DOHH2 (cell line): ENCODE data around the gene MED31.

Experiments
- H3F3A ChIP-seq: fragments of 200-600 bp; sonication (generic), shearing (Covaris generic); 2 replicates; pipeline ENCODE4 v1.6.0; 2016; ENCODE audit warnings: antibody characterized with exemption, mild to moderate bottlenecking; ENCODE audit not compliant: control insufficient read depth, insufficient read depth
- H3K27ac ChIP-seq: fragments of 200-600 bp; sonication (generic); 2 replicates; pipeline ENCODE4 v1.5.1; 2014; ENCODE audit warnings: low read depth, mild to moderate bottlenecking, low read length, moderate library complexity
- H3K27me3 ChIP-seq: fragments of 200-600 bp; sonication (generic); 2 replicates; pipeline ENCODE4 v1.6.1; 2014; ENCODE audit warnings: mild to moderate bottlenecking, low read length, mixed read lengths; ENCODE audit not compliant: control insufficient read depth
- H3K36me3 ChIP-seq: fragments of 200-600 bp; sonication (generic); 2 replicates; pipeline ENCODE4 v1.6.1; 2014; ENCODE audit warnings: mild to moderate bottlenecking, low read length, moderate library complexity, mixed read lengths; ENCODE audit not compliant: control insufficient read depth
- H3K4me1 ChIP-seq: fragments of 200-600 bp; sonication (generic); 2 replicates; pipeline ENCODE4 v1.6.1; 2014; ENCODE audit warnings: mild to moderate bottlenecking, low read length, mixed read lengths; ENCODE audit not compliant: control insufficient read depth
- H3K4me2 ChIP-seq: fragments of 200-600 bp; sonication (generic); 2 replicates; pipeline ENCODE4 v1.6.0; 2014; ENCODE audit warnings: mild to moderate bottlenecking, low read length, moderate library complexity
- H3K4me3 ChIP-seq: fragments of 200-600 bp; sonication (generic); 2 replicates; pipeline ENCODE4 v1.5.1; 2014; ENCODE audit warnings: mild to moderate bottlenecking, low read length, mixed read lengths
- H3K79me2 ChIP-seq: fragments of 200-600 bp; sonication (generic); 2 replicates; pipeline ENCODE4 v1.6.1; 2014; ENCODE audit warnings: mild to moderate bottlenecking, low read length, mixed read lengths; ENCODE audit not compliant: control insufficient read depth
- H3K9me2 ChIP-seq: fragments of 200-600 bp; sonication (generic); replicated peaks from 2 replicates; pipeline ENCODE4 v1.6.1; 2014; ENCODE audit warnings: mild to moderate bottlenecking, low read length, mixed read lengths; ENCODE audit not compliant: control insufficient read depth
- H3K9me3 ChIP-seq: fragments of 200-600 bp; sonication (generic); 2 replicates; pipeline ENCODE4 v1.6.1; 2014; ENCODE audit warnings: antibody characterized with exemption, low read length, mixed read lengths; ENCODE audit not compliant: control insufficient read depth, insufficient read depth
- H4K20me1 ChIP-seq: fragments of 200-600 bp; sonication (generic); 2 replicates; pipeline ENCODE4 v1.6.0; 2014; ENCODE audit warnings: low read depth, mild to moderate bottlenecking, antibody characterized with exemption, low read length, moderate library complexity; ENCODE audit not compliant: control insufficient read depth, insufficient read depth
- EZH2phosphoT487 ChIP-seq: fragments of 200-600 bp; sonication (generic); IDR thresholded peaks from 2 replicates; pipeline ENCODE4 v1.6.1; 2017; ENCODE audit warnings: borderline replicate concordance, mild to moderate bottlenecking, antibody characterized with exemption, low read length, moderate library complexity, mixed read lengths
- TF ChIP-seq, protein P1 (sequence below): fragments of 200-600 bp; sonication (generic); IDR thresholded peaks from one replicate; pipeline ENCODE4 v1.5.1; 2014; ENCODE audit warnings: antibody characterized with exemption, mild to moderate bottlenecking, low read depth, low read length; ENCODE audit not compliant: poor library complexity, severe bottlenecking

Gene MED31

DNA sequence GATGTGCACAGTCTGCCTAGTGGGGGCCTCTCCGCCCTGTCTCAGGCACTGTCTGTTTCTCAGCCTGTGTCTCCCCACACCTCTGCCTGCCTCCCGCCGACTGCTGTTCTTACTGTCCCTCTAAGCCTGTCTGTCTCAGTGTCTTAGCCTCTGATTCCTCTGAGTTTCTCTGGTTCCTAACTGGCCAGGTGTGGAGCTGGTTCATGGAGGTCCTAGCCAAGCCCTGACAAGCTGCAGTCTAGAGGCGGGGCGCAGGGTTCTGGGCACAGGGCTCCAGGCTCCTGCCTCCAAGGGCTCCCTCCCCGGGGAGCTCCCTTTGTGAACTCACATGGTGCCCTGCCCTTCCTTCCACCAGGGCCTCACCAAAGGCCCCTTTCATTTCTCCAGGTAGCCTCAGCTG lies 19.6 kb upstream of the MED31 start:
- H3K9me3 ChIP-seq: no peaks in the 10 kb centered on the region
- H3K4me1 ChIP-seq: no peaks in the 10 kb centered on the region
- H3K4me3 ChIP-seq: no peak overlapping the region
- no peaks in the 10 kb centered on the region for H3K9me2 ChIP-seq
- no peaks in the 10 kb centered on the region for H3K27me3 ChIP-seq
- no peaks in the 10 kb centered on the region for H3K79me2 ChIP-seq
- no peaks in the 10 kb centered on the region for H3F3A ChIP-seq
- H3K36me3 ChIP-seq: no peaks in the 10 kb centered on the region
- no peak overlapping the region for H3K4me2 ChIP-seq
- H4K20me1 ChIP-seq: peaks cover 3% of the 10 kb centered on the region; the same call in 1 of the 2 replicates
- no peak overlapping the region for H3K27ac ChIP-seq
- TF ChIP-seq, protein P1, sequence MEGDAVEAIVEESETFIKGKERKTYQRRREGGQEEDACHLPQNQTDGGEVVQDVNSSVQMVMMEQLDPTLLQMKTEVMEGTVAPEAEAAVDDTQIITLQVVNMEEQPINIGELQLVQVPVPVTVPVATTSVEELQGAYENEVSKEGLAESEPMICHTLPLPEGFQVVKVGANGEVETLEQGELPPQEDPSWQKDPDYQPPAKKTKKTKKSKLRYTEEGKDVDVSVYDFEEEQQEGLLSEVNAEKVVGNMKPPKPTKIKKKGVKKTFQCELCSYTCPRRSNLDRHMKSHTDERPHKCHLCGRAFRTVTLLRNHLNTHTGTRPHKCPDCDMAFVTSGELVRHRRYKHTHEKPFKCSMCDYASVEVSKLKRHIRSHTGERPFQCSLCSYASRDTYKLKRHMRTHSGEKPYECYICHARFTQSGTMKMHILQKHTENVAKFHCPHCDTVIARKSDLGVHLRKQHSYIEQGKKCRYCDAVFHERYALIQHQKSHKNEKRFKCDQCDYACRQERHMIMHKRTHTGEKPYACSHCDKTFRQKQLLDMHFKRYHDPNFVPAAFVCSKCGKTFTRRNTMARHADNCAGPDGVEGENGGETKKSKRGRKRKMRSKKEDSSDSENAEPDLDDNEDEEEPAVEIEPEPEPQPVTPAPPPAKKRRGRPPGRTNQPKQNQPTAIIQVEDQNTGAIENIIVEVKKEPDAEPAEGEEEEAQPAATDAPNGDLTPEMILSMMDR: no peak
- TF ChIP-seq EZH2phosphoT487: no peak

DNA sequence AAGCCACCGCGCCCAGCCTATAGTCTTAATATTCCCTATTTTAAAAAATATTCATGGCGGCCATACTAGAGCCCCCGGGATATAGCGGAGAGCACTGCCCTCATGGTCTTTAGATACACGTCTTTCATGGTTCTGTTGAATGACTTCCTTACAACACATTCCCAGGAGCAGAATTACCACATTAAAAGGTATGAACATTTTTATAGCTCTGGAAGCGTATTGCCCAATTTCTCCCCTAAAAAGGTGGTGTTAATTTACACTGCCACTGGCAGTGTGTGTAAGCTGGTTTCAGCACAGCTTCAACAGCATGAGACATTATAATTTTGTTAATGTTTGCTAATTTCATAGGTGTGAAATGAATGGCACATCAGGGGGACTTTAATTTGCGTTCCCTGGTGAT lies 19.2 kb upstream of the MED31 start:
- Histone ChIP-seq H3K79me2 (no peaks in the 10 kb centered on the region), H3K4me3 (no peak overlapping the region), H3K27me3 (no peaks in the 10 kb centered on the region), H3F3A (no peaks in the 10 kb centered on the region), H3K27ac (no peak overlapping the region), H3K9me2 (no peaks in the 10 kb centered on the region), H3K4me2 (no peak overlapping the region), H3K36me3 (no peaks in the 10 kb centered on the region), H3K4me1 (no peaks in the 10 kb centered on the region), H3K9me3 (no peaks in the 10 kb centered on the region), H4K20me1 (peaks cover 3% of the 10 kb centered on the region; the same call in 1 of the 2 replicates)
- no peak for TF ChIP-seq EZH2phosphoT487
- TF ChIP-seq, protein P1: no peak

DNA sequence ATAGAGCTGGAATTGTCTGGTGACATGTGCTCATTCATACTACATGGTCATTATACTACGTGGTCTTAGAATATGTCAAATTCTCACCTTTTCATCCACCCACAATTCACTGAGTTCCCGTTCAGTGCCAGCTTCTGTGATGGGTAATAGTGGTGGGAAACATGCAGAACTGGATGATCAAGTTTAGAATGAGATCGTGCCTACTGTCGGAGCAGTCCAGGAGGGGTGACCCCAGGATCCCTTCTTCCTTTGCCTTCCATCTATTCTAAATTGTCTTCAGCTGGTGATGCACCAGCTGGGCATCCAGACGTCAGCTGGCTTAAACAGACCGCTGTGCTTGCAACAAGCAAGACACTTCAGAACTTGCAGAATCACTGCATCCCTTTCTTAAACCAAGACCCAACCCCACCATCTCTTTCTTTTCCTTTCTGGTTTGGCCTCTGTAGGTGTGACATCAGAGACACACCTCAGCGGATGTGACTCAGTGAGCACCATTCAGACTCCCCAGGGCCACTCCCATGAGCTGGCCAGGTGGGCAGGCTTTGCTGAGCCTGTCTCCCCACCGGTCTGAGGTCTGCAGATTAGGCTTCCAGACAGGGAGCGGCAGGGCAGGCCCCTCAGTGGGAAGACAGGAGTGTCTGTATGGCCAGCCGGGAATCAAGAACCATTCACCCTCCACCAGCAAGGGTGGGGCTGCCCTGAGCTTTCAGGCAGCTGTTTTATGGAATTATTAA lies 18.2 kb upstream of the MED31 start:
- H3K9me3 ChIP-seq: no peaks in the 10 kb centered on the region
- H3K9me2 ChIP-seq: no peaks in the 10 kb centered on the region
- no peaks in the 10 kb centered on the region for H3K4me1 ChIP-seq
- H3K4me2 ChIP-seq: no peak overlapping the region
- peaks cover 3% of the 10 kb centered on the region; the same call in 1 of the 2 replicates for H4K20me1 ChIP-seq
- no peak overlapping the region for H3K4me3 ChIP-seq
- H3K27me3 ChIP-seq: no peaks in the 10 kb centered on the region
- no peak overlapping the region for H3K27ac ChIP-seq
- H3K79me2 ChIP-seq: no peaks in the 10 kb centered on the region
- TF ChIP-seq, protein P1: no peak
- TF ChIP-seq EZH2phosphoT487: no peak
- no peaks in the 10 kb centered on the region for H3K36me3 ChIP-seq
- no peaks in the 10 kb centered on the region for H3F3A ChIP-seq
